ENCODE results near the gene GLI3. TPM values are rescaled to one million over a fixed set of nuclear protein-coding genes. Genes with fewer than 3 reads are reported as not detected.

GLI3 gene
- polyA plus RNA-seq, 1 donor = 5.4 TPM

- DNase-seq = no peak
- Histone ChIP-seq H3K9me3 (ENCODE audit: control insufficient read depth, low read depth, low read length) (no peaks in the 10 kb centered on the region), H3K27ac (ENCODE audit: low read length) (no peak overlapping the region), H3K27me3 (ENCODE audit: control insufficient read depth, insufficient read depth, low read length) (no peaks in the 10 kb centered on the region), H3K4me3 (ENCODE audit: low read length) (no peak overlapping the region), H3K4me1 (ENCODE audit: control insufficient read depth, insufficient read depth, low read length) (no peaks in the 10 kb centered on the region), H3K36me3 (ENCODE audit: control insufficient read depth, insufficient read depth, low read length) (no peaks in the 10 kb centered on the region)
- WGBS (ENCODE audit: insufficient coverage, low lambda C conversion rate) = no CpG with 5 or more reads among the region's 5 CpGs
Measured at GRCh38 chr7:42110333-42110732, 126.7 kb downstream of the GLI3 start.

- H3K27ac ChIP-seq (ENCODE audit: low read length) = no peak overlapping the region
- 83% methylated on average over 2 of the region's 7 CpGs for WGBS (ENCODE audit: insufficient coverage, low lambda C conversion rate)
- no peaks in the 10 kb centered on the region for H3K27me3 ChIP-seq (ENCODE audit: control insufficient read depth, insufficient read depth, low read length)
- no peak for DNase-seq
- no peak overlapping the region for H3K4me3 ChIP-seq (ENCODE audit: low read length)
- no peaks in the 10 kb centered on the region for H3K9me3 ChIP-seq (ENCODE audit: control insufficient read depth, low read depth, low read length)
- no peaks in the 10 kb centered on the region for H3K36me3 ChIP-seq (ENCODE audit: control insufficient read depth, insufficient read depth, low read length)
- H3K4me1 ChIP-seq (ENCODE audit: control insufficient read depth, insufficient read depth, low read length) = no peaks in the 10 kb centered on the region
Measured at GRCh38 chr7:42108803-42109528, 128.0 kb downstream of the GLI3 start.

DNA sequence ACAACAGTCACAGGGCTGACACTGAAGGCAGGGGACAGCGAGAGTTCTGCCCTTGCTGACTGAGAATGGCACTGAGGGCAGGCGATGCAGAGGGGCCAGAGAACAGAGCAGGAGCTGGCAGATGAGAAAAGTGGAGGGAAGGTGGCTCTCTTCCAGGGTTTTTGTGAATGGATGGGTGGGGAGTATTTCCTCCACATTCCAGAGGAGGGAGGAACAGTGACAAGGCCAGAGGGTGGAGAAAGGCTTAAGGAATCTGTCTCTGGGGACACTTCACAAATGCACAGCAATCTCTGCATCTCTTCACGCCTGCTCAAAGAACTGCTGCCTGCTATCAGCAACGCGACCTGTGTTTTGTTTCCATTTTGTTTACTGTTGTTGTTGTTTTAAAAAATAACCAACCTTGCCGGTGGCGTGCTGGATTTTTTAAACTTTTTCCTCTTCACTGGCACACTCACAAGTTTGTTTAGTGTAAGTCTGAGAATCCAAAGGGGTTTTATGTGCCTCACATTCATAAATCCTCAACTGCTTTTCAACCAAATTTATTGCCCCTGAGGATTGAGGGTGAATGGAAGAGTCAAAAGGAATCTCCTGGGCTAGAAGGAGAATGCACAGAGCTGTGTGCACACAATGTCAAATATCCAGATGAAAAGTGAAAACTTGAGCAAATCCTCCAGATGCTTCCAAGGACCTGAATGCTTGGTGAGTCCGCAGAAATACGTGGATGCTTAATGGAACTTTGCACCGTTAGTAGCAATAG, 129.3 kb downstream of the GLI3 start:
- H3K4me3 ChIP-seq (ENCODE audit: low read length) = no peak overlapping the region
- H3K36me3 ChIP-seq (ENCODE audit: control insufficient read depth, insufficient read depth, low read length) = no peaks in the 10 kb centered on the region
- no peaks in the 10 kb centered on the region for H3K9me3 ChIP-seq (ENCODE audit: control insufficient read depth, low read depth, low read length)
- H3K4me1 ChIP-seq (ENCODE audit: control insufficient read depth, insufficient read depth, low read length) = peaks cover 5% of the 10 kb centered on the region
- H3K27ac ChIP-seq (ENCODE audit: low read length) = no peak overlapping the region
- 60% methylated on average over 3 of the region's 10 CpGs for WGBS (ENCODE audit: insufficient coverage, low lambda C conversion rate)
- H3K27me3 ChIP-seq (ENCODE audit: control insufficient read depth, insufficient read depth, low read length) = no peaks in the 10 kb centered on the region
- DNase-seq = no peak

DNA sequence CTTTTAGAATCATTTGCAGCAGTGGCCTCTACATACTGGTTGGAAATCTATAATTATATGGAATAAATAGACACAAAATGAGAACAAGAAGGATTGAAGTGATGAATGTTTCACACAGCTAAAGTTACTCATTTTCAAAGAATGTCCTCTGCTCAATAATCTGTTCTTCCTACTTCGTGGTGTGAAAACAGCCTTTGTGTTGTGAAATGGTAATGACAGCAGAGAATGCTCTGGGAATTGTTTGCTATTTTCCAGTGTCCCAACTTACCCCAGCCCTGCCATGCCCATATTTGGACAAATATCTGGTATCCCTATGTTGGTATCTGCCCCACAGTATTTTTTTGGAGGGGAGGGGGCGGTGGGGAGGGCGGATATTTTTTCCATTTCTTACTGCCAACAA, 130.4 kb downstream of the GLI3 start:
- Histone ChIP-seq H3K27ac (ENCODE audit: low read length) (no peak overlapping the region), H3K9me3 (ENCODE audit: control insufficient read depth, low read depth, low read length) (no peaks in the 10 kb centered on the region)
- 83% methylated on average over 1 of the region's 3 CpGs for WGBS (ENCODE audit: insufficient coverage, low lambda C conversion rate)

DNA sequence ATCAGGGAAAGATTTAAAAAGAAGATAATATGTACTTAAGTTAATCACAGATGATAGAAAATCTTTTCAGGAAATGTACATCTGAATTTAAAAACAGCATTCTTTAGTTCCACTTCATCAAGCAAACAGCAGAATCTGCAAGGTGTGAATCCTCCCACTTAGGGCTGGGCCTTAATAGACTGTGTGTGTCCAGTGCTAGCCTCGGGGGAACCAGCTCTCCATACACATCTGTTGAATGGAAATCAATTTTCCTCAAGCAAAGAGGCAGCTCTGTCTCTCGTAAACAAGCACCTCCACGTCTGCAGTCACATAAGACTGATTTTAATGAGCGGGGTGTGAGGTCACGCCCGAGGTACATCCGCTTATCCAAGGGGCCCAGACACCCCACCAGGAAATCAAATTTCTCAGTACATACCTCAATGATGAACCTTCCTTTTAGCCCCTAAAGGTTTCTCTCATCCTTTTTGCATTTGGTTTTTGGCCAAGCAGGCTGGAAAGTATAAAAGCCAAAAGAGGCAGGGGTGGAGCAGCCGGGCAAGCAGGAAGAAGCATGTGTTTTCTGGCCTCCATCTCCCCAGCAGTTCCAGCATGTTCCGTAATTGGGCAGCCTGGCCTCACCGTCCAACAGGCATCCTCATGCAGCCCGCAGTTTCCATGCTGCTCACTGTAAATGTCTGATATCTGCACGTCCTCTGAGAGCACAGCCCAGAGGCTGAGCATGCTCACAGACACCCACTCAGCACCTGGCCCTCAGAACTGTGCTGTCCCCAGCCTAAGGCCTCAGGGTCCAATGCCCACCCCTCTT, 131.3 kb downstream of the GLI3 start:
- H3K36me3 ChIP-seq (ENCODE audit: control insufficient read depth, insufficient read depth, low read length) = no peaks in the 10 kb centered on the region
- no peaks in the 10 kb centered on the region for H3K9me3 ChIP-seq (ENCODE audit: control insufficient read depth, low read depth, low read length)
- WGBS (ENCODE audit: insufficient coverage, low lambda C conversion rate) = 100% methylated on average over 1 of the region's 12 CpGs
- no peak overlapping the region for H3K4me3 ChIP-seq (ENCODE audit: low read length)
- no peak overlapping the region for H3K27ac ChIP-seq (ENCODE audit: low read length)
- H3K27me3 ChIP-seq (ENCODE audit: control insufficient read depth, insufficient read depth, low read length) = no peaks in the 10 kb centered on the region
- DNase-seq = no peak
- H3K4me1 ChIP-seq (ENCODE audit: control insufficient read depth, insufficient read depth, low read length) = peaks cover 5% of the 10 kb centered on the region

More for the DNA sequence above, 130.4 kb downstream of the GLI3 start:
- Histone ChIP-seq H3K36me3 (ENCODE audit: control insufficient read depth, insufficient read depth, low read length) (no peaks in the 10 kb centered on the region), H3K27me3 (ENCODE audit: control insufficient read depth, insufficient read depth, low read length) (no peaks in the 10 kb centered on the region), H3K4me1 (ENCODE audit: control insufficient read depth, insufficient read depth, low read length) (peaks cover 5% of the 10 kb centered on the region), H3K4me3 (ENCODE audit: low read length) (no peak overlapping the region)
- no peak for DNase-seq

DNA sequence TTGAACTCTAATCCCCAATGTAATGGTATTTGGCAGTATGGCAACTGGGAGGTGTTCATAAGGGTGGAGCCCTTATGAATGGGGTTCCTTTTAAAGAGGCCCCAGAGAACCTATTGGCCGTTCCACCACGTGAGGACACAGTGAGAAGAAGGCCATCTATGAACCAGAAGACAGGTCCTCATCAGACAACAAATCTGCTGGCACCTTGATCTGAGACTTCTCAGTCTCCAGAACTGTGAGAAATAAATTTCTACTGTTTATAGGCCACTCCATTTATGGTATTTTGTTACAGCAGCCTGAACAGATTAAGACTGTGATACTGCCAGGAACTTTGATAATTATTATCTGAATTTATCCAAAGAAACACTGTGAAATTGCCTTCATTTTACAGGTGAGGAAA, 132.3 kb downstream of the GLI3 start:
- no peak overlapping the region for H3K27ac ChIP-seq (ENCODE audit: low read length)

GRCh38 chr7:42104231-42104630, 132.8 kb downstream of the GLI3 start:
- H3K27me3 ChIP-seq (ENCODE audit: control insufficient read depth, insufficient read depth, low read length) = no peaks in the 10 kb centered on the region
- H3K36me3 ChIP-seq (ENCODE audit: control insufficient read depth, insufficient read depth, low read length) = no peaks in the 10 kb centered on the region
- no CpG with 5 or more reads among the region's 5 CpGs for WGBS (ENCODE audit: insufficient coverage, low lambda C conversion rate)
- no peak for DNase-seq
- no peaks in the 10 kb centered on the region for H3K9me3 ChIP-seq (ENCODE audit: control insufficient read depth, low read depth, low read length)
- peaks cover 5% of the 10 kb centered on the region for H3K4me1 ChIP-seq (ENCODE audit: control insufficient read depth, insufficient read depth, low read length)
- no peak overlapping the region for H3K27ac ChIP-seq (ENCODE audit: low read length)
- no peak overlapping the region for H3K4me3 ChIP-seq (ENCODE audit: low read length)

More for the DNA sequence above, 132.3 kb downstream of the GLI3 start:
- Histone ChIP-seq H3K9me3 (ENCODE audit: control insufficient read depth, low read depth, low read length) (no peaks in the 10 kb centered on the region), H3K4me3 (ENCODE audit: low read length) (no peak overlapping the region), H3K27me3 (ENCODE audit: control insufficient read depth, insufficient read depth, low read length) (no peaks in the 10 kb centered on the region), H3K36me3 (ENCODE audit: control insufficient read depth, insufficient read depth, low read length) (no peaks in the 10 kb centered on the region), H3K4me1 (ENCODE audit: control insufficient read depth, insufficient read depth, low read length) (peaks cover 5% of the 10 kb centered on the region)
- no peak for DNase-seq
- WGBS (ENCODE audit: insufficient coverage, low lambda C conversion rate) = no CpG with 5 or more reads among the region's 2 CpGs

GRCh38 chr7:42103456-42103855, 133.6 kb downstream of the GLI3 start:
- no peaks in the 10 kb centered on the region for H3K27me3 ChIP-seq (ENCODE audit: control insufficient read depth, insufficient read depth, low read length)
- no peaks in the 10 kb centered on the region for H3K9me3 ChIP-seq (ENCODE audit: control insufficient read depth, low read depth, low read length)
- no peak for DNase-seq
- H3K27ac ChIP-seq (ENCODE audit: low read length) = no peak overlapping the region
- peaks cover 5% of the 10 kb centered on the region for H3K4me1 ChIP-seq (ENCODE audit: control insufficient read depth, insufficient read depth, low read length)
- H3K4me3 ChIP-seq (ENCODE audit: low read length) = no peak overlapping the region
- no peaks in the 10 kb centered on the region for H3K36me3 ChIP-seq (ENCODE audit: control insufficient read depth, insufficient read depth, low read length)
- no CpG with 5 or more reads among the region's 2 CpGs for WGBS (ENCODE audit: insufficient coverage, low lambda C conversion rate)

GRCh38 chr7:42103020-42103419, 134.0 kb downstream of the GLI3 start:
- Histone ChIP-seq H3K9me3 (ENCODE audit: control insufficient read depth, low read depth, low read length) (no peaks in the 10 kb centered on the region), H3K27ac (ENCODE audit: low read length) (no peak overlapping the region), H3K4me1 (ENCODE audit: control insufficient read depth, insufficient read depth, low read length) (peaks cover 5% of the 10 kb centered on the region), H3K27me3 (ENCODE audit: control insufficient read depth, insufficient read depth, low read length) (no peaks in the 10 kb centered on the region), H3K36me3 (ENCODE audit: control insufficient read depth, insufficient read depth, low read length) (no peaks in the 10 kb centered on the region), H3K4me3 (ENCODE audit: low read length) (no peak overlapping the region)
- no CpG with 5 or more reads among the region's 3 CpGs for WGBS (ENCODE audit: insufficient coverage, low lambda C conversion rate)
- no peak for DNase-seq

DNA sequence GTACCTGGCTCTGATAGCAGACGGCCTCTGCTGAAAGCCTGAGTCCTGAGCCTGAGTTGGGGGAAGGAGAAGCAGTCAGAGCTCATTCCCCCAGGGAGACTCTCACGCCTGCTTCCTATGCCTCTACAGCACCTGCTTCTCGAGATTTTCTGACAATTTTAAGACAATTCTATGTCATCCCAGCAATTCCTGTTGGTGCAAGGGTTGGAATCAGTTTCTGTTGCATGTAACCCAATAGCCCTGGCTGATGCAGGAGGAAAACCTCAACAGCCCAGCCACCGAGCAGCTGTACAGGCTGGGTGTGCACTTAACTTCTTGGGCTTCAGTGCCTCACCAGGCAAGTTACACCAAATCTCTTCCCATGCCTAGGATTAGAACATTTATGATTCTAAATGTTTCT, 134.7 kb downstream of the GLI3 start:
- Histone ChIP-seq H3K4me3 (ENCODE audit: low read length) (no peak overlapping the region), H3K9me3 (ENCODE audit: control insufficient read depth, low read depth, low read length) (no peaks in the 10 kb centered on the region), H3K27ac (ENCODE audit: low read length) (no peak overlapping the region), H3K4me1 (ENCODE audit: control insufficient read depth, insufficient read depth, low read length) (peaks cover 8% of the 10 kb centered on the region), H3K36me3 (ENCODE audit: control insufficient read depth, insufficient read depth, low read length) (no peaks in the 10 kb centered on the region), H3K27me3 (ENCODE audit: control insufficient read depth, insufficient read depth, low read length) (no peaks in the 10 kb centered on the region)
- DNase-seq = no peak
- WGBS (ENCODE audit: insufficient coverage, low lambda C conversion rate) = no CpG with 5 or more reads among the region's 4 CpGs
